SW 1271 (cell line): ENCODE results near the gene NTF3.
"Not testable (repeated sequence)": the region's sequence is repeated elsewhere in the genome, so short reads cannot be mapped to it uniquely, and the experiment has no call there.

Experiments
- DNase-seq, 2 experiments: peaks; one replicate each; lab custom pipeline; 2025; lab: John Stamatoyannopoulos, UW

The NTF3 gene

GRCh38 chr12:5534426-5535199 lies 102.7 kb downstream of the NTF3 start:
- no peak for DNase-seq

GRCh38 chr12:5535541-5535940 lies 103.6 kb downstream of the NTF3 start:
- DNase-seq = no peak

GRCh38 chr12:5537026-5537615 lies 105.2 kb downstream of the NTF3 start:
- not testable (repeated sequence) for DNase-seq

DNA sequence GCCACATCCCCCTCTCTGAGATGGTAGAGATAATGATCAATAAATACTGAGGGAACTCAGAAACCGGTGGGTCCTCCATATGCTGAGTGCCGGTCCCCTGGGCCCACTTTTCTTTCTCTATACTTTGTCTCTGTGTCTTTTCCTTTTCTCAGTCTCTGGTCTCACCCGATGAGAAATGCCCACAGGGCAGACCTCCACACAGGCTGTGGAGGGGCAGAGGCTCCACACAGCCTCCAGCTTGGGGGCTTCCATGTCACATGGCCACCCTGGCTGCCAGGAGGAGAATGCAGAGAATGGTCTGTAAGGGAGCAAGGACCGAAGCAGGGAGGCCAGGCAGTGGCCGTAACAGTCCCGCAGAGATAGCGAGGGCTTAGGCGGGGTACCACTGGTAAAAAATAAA lies 105.9 kb downstream of the NTF3 start:
- no peak for DNase-seq
